HG02840 (cell line): ENCODE measurements around the gene TRIM75.
"Not testable (repeated sequence)": the region's sequence is repeated elsewhere in the genome, so short reads cannot be mapped to it uniquely, and the experiment has no call there.

Experiments
- ATAC-seq: cut with Tn5 transposase; IDR thresholded peaks from one replicate; pipeline ENCODE4 v1.9.1; 2021; ENCODE audit warnings: mild to moderate bottlenecking, moderate library complexity, moderate number of reproducible peaks; ENCODE audit not compliant: unreplicated experiment, low FRiP score

The TRIM75 gene

DNA sequence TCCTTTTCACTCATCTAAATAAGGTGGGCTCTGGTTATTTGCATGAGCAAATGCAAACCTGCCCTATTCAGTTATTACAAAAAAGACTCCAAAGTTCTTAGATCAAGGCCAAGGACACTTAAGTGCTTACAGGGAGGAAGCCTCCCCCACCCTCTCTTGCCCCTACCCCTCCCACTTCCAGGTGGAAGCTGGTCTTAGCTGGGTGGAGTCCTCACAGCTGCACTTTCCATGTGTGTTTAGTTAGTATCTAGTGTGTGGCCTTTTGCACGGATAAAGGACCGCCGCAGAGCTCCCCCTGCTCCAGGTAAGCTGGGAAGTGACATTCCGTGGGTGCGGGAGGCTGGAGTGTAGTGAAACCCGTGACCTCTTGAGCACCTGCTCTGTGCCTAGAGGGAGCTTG is at the start of gene TRIM75:
Gene TRIM75, plus strand, starts transcription at position 222 of the 400 bp plus-strand sequence. CDS start 5,282 bp downstream, outside the sequence.
- ATAC-seq: no peak

DNA sequence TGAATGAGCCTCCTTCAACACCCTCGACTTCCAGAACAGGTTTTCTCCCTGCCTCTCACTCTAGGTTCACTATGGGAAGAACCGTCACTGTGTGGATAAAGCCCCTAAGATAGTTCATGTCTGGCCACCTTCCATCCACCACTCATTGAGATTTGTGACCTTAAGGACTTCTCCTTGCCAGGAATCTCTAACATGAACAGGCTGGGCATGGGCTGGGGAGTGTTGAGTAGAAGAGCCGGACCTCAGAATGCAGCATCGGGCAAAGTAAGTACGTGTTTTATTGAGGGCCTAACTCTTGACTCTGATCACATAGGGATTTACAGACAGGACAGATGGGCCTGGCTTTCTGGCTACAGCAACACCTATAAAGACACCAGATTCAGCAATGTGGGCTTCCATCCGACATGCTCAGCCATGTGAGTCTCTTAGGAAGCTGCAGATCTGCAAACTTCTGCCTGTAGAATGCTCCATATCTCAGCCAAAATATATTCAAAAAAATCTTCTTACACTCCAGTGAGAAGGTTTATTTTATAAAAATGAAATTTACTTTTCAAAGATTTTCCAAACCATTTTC is 48.2 kb upstream of the TRIM75 start:
- no peak for ATAC-seq

- no peak for ATAC-seq
Measured at GRCh38 chr4:165006456-165006855, 47.2 kb upstream of the TRIM75 start.

DNA sequence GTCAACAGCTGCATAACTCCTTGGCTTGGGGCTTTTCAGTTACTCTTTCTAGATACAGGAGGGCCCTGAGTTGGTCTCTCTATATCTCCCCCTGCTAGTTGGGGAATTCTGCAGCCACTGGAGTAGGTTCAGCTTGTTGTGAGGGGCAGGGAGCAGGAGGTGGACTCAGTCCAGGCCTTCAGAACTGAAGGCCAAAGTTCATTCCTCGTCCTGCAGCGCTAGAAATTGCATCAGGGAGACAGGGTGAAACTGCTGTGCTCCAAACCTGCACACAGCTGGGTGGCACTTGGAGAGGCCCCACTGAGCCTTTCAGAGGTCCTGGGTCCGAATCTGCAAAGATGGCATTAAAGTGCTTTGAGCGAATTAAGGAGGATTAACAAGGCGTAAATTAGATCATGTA is 46.8 kb upstream of the TRIM75 start:
- no peak for ATAC-seq

DNA sequence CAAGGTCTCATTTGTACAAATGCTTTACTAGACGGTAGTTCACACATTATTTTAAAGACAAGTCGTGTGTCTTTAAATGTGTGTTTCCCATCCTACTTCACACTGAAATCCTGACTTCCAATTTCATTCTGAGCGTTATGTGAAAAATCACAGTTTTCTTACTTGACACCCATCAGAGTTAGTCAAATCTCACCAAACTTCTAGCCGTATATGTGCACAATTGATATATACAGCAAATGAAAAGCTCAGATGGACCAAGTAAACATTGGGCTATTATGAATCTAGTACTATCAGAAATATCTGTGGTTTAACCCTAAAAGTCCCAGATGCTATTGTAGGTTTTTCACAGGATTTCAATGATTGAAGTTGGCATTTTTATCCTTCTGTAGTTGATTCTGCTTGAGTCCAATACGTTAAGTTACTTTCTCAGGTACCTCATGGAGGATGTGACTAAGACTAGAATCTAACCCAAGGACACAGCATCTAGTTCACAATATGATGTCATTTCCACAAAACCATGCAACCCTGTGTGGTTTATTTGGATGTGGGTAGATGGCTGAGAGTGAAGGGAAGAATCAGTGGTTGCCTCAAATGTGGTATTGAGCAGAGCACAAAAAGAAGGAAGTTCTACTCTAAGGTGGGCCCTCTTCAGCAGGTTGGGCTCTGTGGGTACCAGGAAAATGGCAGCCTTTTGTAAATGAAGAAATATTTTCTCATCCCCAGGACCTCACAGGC is 44.0 kb upstream of the TRIM75 start:
- no peak for ATAC-seq

- ATAC-seq: no peak
Measured at GRCh38 chr4:165010487-165010886, 43.2 kb upstream of the TRIM75 start.

- ATAC-seq: no peak
Measured at GRCh38 chr4:165010991-165011390, 42.7 kb upstream of the TRIM75 start.

GRCh38 chr4:165011403-165011802 is 42.3 kb upstream of the TRIM75 start:
- ATAC-seq: no peak

DNA sequence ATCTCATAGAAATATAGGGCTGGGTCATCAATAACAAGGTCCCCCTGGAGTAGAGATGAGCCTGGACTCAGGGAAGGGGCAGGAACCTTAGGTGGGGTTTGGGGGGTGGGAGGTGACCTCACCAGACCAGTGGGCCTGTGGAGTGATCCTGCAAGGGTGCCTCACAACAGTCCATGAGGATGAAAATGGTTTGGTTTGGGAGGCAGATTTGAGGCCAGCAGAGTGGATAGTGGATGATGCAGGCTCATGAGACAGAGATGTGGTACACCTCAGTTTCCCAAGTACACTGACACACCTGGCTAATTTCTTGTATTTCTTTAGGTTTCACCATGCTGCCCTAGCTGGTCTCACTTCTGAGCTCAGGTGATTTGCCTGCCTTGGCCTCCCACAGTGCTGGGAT is 40.0 kb upstream of the TRIM75 start:
- no peak for ATAC-seq

DNA sequence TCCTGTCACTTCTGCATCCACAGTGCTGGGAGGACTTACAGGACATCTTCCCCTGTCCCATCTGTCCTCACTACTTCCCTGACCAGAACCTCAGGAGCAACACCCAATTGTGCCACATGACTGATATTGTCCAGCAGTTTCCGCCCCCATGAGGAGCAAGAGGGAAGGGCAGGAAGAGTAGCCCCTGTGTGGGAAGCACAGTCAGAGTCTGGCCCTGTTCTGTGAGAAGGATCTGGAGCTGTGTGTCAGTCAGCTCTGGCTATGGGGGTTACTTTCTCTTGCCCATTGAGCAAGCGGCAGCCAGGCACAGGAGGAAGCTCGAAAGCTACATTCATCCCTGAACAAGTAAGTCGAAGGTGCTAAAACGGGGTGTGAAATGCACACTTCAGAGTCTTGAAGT is 36.7 kb upstream of the TRIM75 start:
- no peak for ATAC-seq

DNA sequence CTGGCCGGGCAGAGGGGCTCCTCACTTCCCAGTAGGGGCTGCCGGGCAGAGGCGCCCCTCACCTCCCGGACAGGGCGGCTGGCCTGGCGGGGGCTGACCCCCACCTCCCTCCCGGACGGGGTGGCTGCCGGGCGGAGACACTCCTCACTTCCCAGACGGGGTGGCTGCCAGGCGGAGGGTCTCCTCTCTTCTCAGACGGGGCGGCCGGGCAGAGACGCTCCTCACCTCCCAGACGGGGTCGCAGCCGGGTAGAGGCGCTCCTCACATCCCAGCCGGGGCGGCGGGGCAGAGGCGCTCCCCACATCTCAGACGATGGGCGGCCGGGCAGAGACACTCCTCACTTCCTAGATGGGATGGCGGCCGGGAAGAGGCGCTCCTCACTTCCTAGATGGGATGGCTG is 33.7 kb upstream of the TRIM75 start:
- not testable (repeated sequence) for ATAC-seq

GRCh38 chr4:165025782-165026181 is 27.9 kb upstream of the TRIM75 start:
- ATAC-seq: not testable (repeated sequence)

DNA sequence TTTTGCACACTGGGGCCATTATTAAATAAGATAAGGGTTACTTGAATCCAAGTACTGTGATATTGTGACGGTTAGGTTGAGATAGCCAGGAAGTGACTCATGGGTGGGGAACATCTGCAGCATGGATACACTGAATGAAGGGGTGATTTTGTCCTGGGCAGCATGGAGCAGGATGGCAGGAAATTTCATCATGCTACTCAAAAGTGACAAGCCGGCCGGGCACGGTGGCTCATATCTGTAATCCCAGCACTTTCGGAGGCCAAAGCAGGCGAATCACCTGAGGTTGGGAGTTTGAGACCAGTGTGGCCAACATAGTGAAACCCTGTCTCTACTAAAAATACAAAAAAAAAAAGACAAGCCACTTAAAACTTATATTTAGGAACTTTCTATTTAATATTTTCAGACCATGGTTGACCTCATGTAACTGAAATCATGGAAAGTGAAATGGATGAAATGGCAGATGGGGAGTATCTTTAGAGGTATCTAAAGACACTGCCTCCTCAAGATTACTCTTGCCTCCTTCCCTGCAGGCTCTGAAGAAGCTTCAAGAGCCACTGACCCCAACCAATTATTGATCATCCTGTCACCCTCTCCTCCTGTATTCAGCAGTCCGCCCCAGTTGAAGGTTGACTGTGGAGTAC is 25.8 kb upstream of the TRIM75 start:
- ATAC-seq: no peak

DNA sequence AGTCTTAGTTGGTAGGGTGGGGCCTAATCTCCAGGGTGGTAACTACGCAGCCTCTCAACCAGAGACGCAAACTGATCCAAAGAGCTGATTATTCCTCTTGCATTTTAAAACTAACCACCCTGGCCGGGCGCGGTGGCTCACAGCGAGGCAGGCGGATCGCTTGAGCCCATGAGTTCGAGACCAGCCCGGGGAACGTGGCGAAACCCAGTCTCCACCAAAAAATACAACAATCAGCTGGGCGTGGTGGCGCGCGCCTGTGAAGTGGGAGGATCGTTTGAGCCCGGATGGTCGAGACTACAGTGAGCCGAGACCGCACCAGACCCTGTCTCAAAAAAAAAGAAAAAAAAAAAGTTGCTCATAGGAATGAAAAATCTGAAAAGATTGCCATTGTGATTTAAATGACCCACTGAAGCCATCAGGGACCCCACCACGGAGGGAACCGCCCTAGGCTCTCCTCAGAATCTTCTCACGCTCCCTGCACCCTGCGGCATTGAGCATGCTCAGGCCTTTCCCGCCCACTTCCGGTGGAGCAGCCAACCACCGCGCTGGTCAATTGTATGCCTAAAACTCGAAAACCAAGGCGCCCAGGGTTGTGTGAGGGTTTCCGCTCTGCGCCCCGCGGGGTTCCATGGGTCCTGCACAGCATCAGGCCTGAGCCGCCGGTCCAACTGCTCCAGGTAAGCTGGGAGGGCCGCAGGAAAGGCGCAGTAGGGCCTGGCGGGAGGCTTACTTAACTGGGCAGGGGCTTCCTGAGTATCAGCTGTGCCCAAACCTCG is 22.0 kb upstream of the TRIM75 start, which contains the start of gene TRIM60:
Gene TRIM60, plus strand, starts transcription at position 564 of the 776 bp plus-strand sequence. CDS start 8,074 bp downstream, outside the sequence.
- no peak for ATAC-seq

- no peak for ATAC-seq
Measured at GRCh38 chr4:165048170-165048569, 5.5 kb upstream of the TRIM75 start.

DNA sequence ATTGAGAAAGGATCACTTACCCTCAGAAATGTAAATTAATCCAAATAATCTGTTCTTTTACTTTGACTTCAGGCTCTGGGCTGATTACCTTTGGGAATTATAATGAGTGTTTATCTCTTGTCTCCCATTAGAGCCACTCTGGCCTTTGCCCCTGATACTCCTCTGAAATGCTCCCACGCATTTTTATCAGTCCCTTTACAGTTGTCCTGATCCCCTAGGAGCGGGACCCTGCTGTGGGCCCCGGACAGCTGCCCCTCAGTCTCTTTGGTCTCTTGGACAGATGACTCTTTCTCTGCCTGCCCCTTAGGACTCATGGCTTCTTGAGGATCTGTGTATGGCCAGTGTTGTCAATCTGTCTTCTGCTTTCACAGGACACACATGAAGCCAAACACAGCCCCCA is 1.0 kb upstream of the TRIM75 start:
- no peak for ATAC-seq

- ATAC-seq: no peak
Measured at GRCh38 chr4:165055601-165056000, 1.9 kb downstream of the TRIM75 start.

DNA sequence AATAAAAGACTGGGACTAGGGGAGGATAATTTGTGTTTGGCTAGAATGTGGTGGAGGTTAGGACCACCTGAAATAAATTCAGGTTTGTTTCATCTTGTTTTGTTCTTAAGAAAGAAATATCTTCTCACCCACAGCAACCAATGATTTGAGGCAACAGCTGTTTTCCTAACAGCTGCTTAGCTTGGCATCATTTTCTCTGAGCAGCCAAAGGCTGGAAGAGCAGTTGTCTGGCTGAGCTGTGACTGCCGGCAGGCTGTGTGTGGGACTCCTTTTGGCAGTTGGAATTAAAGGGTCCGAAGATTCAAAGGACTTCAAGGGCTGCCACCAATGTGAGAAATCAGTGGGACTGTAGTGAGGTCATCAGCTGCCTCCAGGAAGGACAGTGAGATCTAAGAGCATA is 5.0 kb downstream of the TRIM75 start:
- ATAC-seq: no peak

DNA sequence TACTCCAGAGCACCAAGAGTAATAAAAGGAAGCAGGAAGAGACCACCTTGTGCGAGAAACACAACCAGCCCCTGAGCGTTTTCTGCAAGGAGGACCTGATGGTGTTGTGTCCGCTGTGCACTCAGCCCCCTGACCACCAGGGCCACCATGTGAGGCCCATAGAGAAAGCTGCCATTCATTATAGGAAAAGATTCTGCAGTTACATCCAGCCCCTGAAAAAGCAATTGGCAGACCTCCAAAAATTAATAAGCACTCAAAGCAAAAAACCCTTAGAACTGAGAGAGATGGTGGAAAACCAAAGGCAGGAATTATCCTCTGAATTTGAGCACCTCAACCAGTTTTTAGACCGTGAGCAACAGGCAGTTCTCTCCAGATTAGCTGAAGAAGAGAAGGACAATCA is 5.7 kb downstream of the TRIM75 start:
- no peak for ATAC-seq

DNA sequence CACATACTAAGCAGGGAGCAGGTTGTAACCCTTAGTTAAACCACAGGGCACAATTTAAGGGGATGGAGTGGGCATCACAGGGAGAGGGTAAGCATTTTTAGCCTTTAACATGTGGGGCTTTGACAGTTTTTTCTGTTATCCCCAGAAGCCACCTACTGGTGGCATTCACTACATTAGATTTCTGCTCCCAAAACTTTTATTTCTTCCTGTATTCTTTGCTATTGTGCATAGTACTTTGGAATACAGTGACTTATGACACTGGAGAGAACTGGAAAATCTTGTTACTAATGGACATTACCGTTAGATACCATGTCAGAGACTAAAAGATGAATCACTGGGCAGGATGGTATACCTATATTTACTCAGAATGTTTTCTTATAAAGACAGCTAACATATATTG is 7.3 kb downstream of the TRIM75 start:
- no peak for ATAC-seq

- ATAC-seq: no peak
Measured at GRCh38 chr4:165070560-165070959, 16.9 kb downstream of the TRIM75 start.
